Transverse colon (tissue), 4 donors: ENCODE results near the gene CLIP3. TPM values are rescaled to one million over a fixed set of nuclear protein-coding genes. Genes with fewer than 3 reads are reported as not detected.

Experiments
- DNase-seq: peaks from one replicate; pipeline ENCODE4 v3.0.0-alpha.2; 2019
- H3K27ac ChIP-seq, 4 donors: fragments of 200-600 bp; sonication (generic); 2 replicates each; pipeline ENCODE4 v1.5.1; 2016 to 2018; ENCODE audit warnings: inconsistent platforms in 4 of 4
- H3K27me3 ChIP-seq: fragments of 200-600 bp; sonication (generic); 2 replicates; pipeline ENCODE4 v1.5.1; 2017; ENCODE audit warnings: inconsistent platforms
- H3K36me3 ChIP-seq, 4 donors: fragments of 200-600 bp; sonication (generic); 2 replicates each; pipeline ENCODE4 v1.5.1; 2017 to 2019; ENCODE audit warnings: inconsistent platforms in 4 of 4
- H3K4me1 ChIP-seq, 4 donors: fragments of 200-600 bp; sonication (generic); 2 replicates each; pipeline ENCODE4 v1.5.1; 2017 to 2020; ENCODE audit warnings: inconsistent platforms in 4 of 4
- H3K4me3 ChIP-seq, 4 donors: fragments of 200-600 bp; sonication (generic); 1 replicate in 1 of 4; 2 replicates in 3 of 4; pipeline versions ENCODE4 v1.5.1 to v1.6.1; 2017 to 2019; ENCODE audit warnings: inconsistent platforms in 4 of 4
- H3K9me3 ChIP-seq, 2 donors: fragments of 200-600 bp; sonication (generic); 2 replicates each; pipeline ENCODE4 v1.5.1; 2017 to 2019; ENCODE audit warnings: inconsistent platforms in 2 of 2
- CTCF ChIP-seq, 5 experiments: fragments of 200-600 bp in 3 of 5; fragments of 450-650 bp in 2 of 5; sonication (generic) in 3 of 5; IDR thresholded peaks; 1 replicate in 2 of 5; 2 replicates in 3 of 5; pipeline ENCODE4 v1.5.1; 2016 to 2017; ENCODE audit warnings: antibody characterized with exemption in 5 of 5, inconsistent platforms in 3 of 5, mild to moderate bottlenecking in 2 of 5, moderate library complexity in 1 of 5
- EP300 ChIP-seq: sonication (generic); formaldehyde crosslinking; IDR thresholded peaks from one replicate; pipeline ENCODE4 v1.6.1; 2017; ENCODE audit warnings: antibody characterized with exemption, low read depth
- POLR2A ChIP-seq: fragments of 450-650 bp; IDR thresholded peaks from one replicate; pipeline ENCODE4 v1.6.1; 2016; ENCODE audit warnings: antibody characterized with exemption, mild to moderate bottlenecking, moderate library complexity
- POLR2AphosphoS5 ChIP-seq, 3 donors: sonication (generic); formaldehyde crosslinking; IDR thresholded peaks; one replicate each; pipeline ENCODE4 v1.6.1; 2016; ENCODE audit warnings: antibody characterized with exemption in 3 of 3
- WGBS, 2 donors: methylation state at CpG; one replicate each; pipeline ENCODE4 v1.1.5; 2018; ENCODE audit warnings: low coverage in 1 of 2; 5-methylcytosine and 5-hydroxymethylcytosine counted together
- in situ Hi-C, 4 donors: fragments of 200-750 bp; cut with MboI; loops; one replicate each; pipeline versions ENCODE4 v1.15.0 to v1.15.1; 2017; ENCODE audit warnings: low sequenced_read_pairs in 3 of 4, low pct_ligation_motif_present in 1 of 4, low pct_unique_long_range_greater_than_20kb in 1 of 4
- intact Hi-C: fragments of 100-400 bp; cut with DNase I; formaldehyde crosslinking; loops from one replicate; pipeline ENCODE4 v1.15.1; 2023; ENCODE audit warnings: low total_unique reads
- total RNA-seq, 4 donors: library from RNA; depleted of rRNA; stranded (reverse); fragments of >200 nt; gene quantifications; one replicate each; pipeline ENCODE4 v1.1.0, GENCODE V29; 2016

The CLIP3 gene
- total RNA-seq, 4 donors from 2014 or later = 7.0 to 37.6 (median 23.5) TPM

GRCh38 chr19:36019061-36019670 is 13.5 kb downstream of the CLIP3 start:
- Histone ChIP-seq H3K4me1 (peaks cover 5 to 9% (median 7%) of the 10 kb centered on the region in 4 donors), H3K27me3 (no peaks in the 10 kb centered on the region), H3K36me3 (no peaks in the 10 kb centered on the region), H3K9me3 (no peaks in the 10 kb centered on the region), H3K27ac (no peak overlapping the region), H3K4me3 (no peak overlapping the region)
- intact Hi-C loops (no loop called here), in situ Hi-C loops (no loop called here)
- TF ChIP-seq EP300 (no peak), POLR2AphosphoS5 (IDR thresholded peaks at IDR 0.05) (no peak), CTCF (IDR thresholded peaks at IDR 0.05) (no peak), POLR2A (no peak)
- WGBS, 2 donors = 94 to 96% methylated on average over 4 to 22 of the region's 22 CpGs
- no peak for DNase-seq

- intact Hi-C loops = no loop called here
- H3K4me1 ChIP-seq = peaks cover 10 to 23% (median 17%) of the 10 kb centered on the region in 4 donors
- H3K27ac ChIP-seq = peak within 1 kb of the TSS; percentile 83 to 91 (median 84)
- in situ Hi-C loops = no loop called here
- WGBS, 2 donors = 0 to 2% methylated on average over 8 to 36 of the region's 42 CpGs
- H3K4me3 ChIP-seq = peak within 1 kb of the TSS; percentile 67 to 73 (median 70)
- H3K9me3 ChIP-seq = no peaks in the 10 kb centered on the region
- TF ChIP-seq EP300 (no peak), POLR2AphosphoS5 (IDR thresholded peaks at IDR 0.05) (peak; percentile 30 to 64 (median 58)), POLR2A (peak; percentile 39), CTCF (IDR thresholded peaks at IDR 0.05) (peak in 1 of 5 experiments; percentile 21)
- H3K27me3 ChIP-seq = no peaks in the 10 kb centered on the region
- H3K36me3 ChIP-seq = no peaks in the 10 kb centered on the region
- DNase-seq = peak; percentile 100
Observed at GRCh38 chr19:36014012-36014924, 18.4 kb downstream of the CLIP3 start, which contains the start of gene ALKBH6. TSS of gene ALKBH6 (minus strand) at chr19:36014213. CDS start at chr19:36013397, 816 bp downstream.

GRCh38 chr19:36013280-36014011 is 19.2 kb downstream of the CLIP3 start:
- DNase-seq = no peak
- H3K27me3 ChIP-seq = no peaks in the 10 kb centered on the region
- in situ Hi-C loops (no loop called here), intact Hi-C loops (no loop called here)
- H3K4me1 ChIP-seq = peaks cover 16 to 30% (median 23%) of the 10 kb centered on the region in 4 donors
- peak overlapping the region; percentile 83 to 91 (median 84) for H3K27ac ChIP-seq
- H3K4me3 ChIP-seq = peak overlapping the region; percentile 67 to 73 (median 70)
- 5 to 32% methylated on average over 11 to 15 of the region's 15 CpGs for WGBS, 2 donors
- H3K36me3 ChIP-seq = no peaks in the 10 kb centered on the region
- no peak for TF ChIP-seq EP300
- TF ChIP-seq CTCF (IDR thresholded peaks at IDR 0.05) = no peak
- TF ChIP-seq POLR2AphosphoS5 (IDR thresholded peaks at IDR 0.05) = no peak
- no peak for TF ChIP-seq POLR2A
- H3K9me3 ChIP-seq = no peaks in the 10 kb centered on the region

- Histone ChIP-seq H3K36me3 (no peaks in the 10 kb centered on the region), H3K27ac (no peak overlapping the region), H3K4me3 (no peak overlapping the region), H3K27me3 (no peaks in the 10 kb centered on the region), H3K4me1 (peaks cover 17 to 31% (median 23%) of the 10 kb centered on the region in 4 donors), H3K9me3 (no peaks in the 10 kb centered on the region)
- in situ Hi-C loops (no loop called here), intact Hi-C loops (no loop called here)
- no peak for TF ChIP-seq EP300
- no peak for TF ChIP-seq CTCF (IDR thresholded peaks at IDR 0.05)
- TF ChIP-seq POLR2AphosphoS5 (IDR thresholded peaks at IDR 0.05) = no peak
- no peak for TF ChIP-seq POLR2A
- no peak for DNase-seq
- WGBS, 2 donors = 94% methylated on average over 11 of the region's 11 CpGs; no CpG with 5 or more reads in 1 of the 2 donors
Observed at GRCh38 chr19:36010402-36010801, 22.3 kb downstream of the CLIP3 start.
